NCI-H1092 (cell line): ENCODE data around the gene SLC36A4.
"Not testable (repeated sequence)": the region's sequence is repeated elsewhere in the genome, so short reads cannot be mapped to it uniquely, and the experiment has no call there.

ENCODE experiments used
- DNase-seq: peaks from one replicate; lab custom pipeline; 2025; lab: John Stamatoyannopoulos, UW

Gene SLC36A4

GRCh38 chr11:93197380-93198214 is at the start of gene SLC36A4:
TSS of gene SLC36A4 (minus strand) at chr11:93197991. CDS start at chr11:93197832, 159 bp downstream.
- peak; percentile 89 for DNase-seq

GRCh38 chr11:93246790-93247189 is 49.0 kb upstream of the SLC36A4 start:
- DNase-seq = not testable (repeated sequence)

- DNase-seq = no peak
These were observed 46.2 kb upstream of the SLC36A4 start for GRCh38 chr11:93244018-93244417.

- no peak for DNase-seq
These were observed 42.2 kb upstream of the SLC36A4 start for GRCh38 chr11:93239966-93240365.

- no peak for DNase-seq
These were observed 41.2 kb upstream of the SLC36A4 start for GRCh38 chr11:93238956-93239355.

GRCh38 chr11:93236741-93237675 is 39.2 kb upstream of the SLC36A4 start:
- DNase-seq = no peak

GRCh38 chr11:93234602-93235207 is 36.9 kb upstream of the SLC36A4 start:
- DNase-seq = peak; percentile 91

GRCh38 chr11:93229876-93230275 is 32.1 kb upstream of the SLC36A4 start:
- no peak for DNase-seq

GRCh38 chr11:93225662-93226061 is 27.9 kb upstream of the SLC36A4 start:
- peak; percentile 42 for DNase-seq

- no peak for DNase-seq
These were observed 23.7 kb upstream of the SLC36A4 start for GRCh38 chr11:93221539-93221938.

GRCh38 chr11:93220078-93220477 is 22.3 kb upstream of the SLC36A4 start:
- DNase-seq = no peak

- no peak for DNase-seq
These were observed 21.6 kb upstream of the SLC36A4 start for GRCh38 chr11:93219440-93219839.

GRCh38 chr11:93216511-93217101 is 18.8 kb upstream of the SLC36A4 start:
- DNase-seq = peak; percentile 99

- no peak for DNase-seq
These were observed 15.8 kb upstream of the SLC36A4 start for GRCh38 chr11:93213622-93214021.

- DNase-seq = no peak
These were observed 14.3 kb upstream of the SLC36A4 start for GRCh38 chr11:93212094-93212493.

GRCh38 chr11:93209466-93209865 is 11.7 kb upstream of the SLC36A4 start:
- no peak for DNase-seq

GRCh38 chr11:93208663-93209270 is 11.0 kb upstream of the SLC36A4 start:
- DNase-seq = no peak

GRCh38 chr11:93199616-93200015 is 1.8 kb upstream of the SLC36A4 start:
- no peak for DNase-seq

GRCh38 chr11:93198215-93198845 is 539 bp upstream of the SLC36A4 start:
- DNase-seq = no peak

GRCh38 chr11:93196816-93197379 is 893 bp downstream of the SLC36A4 start:
- no peak for DNase-seq
